Measurements from ENCODE around the gene RBM15B. TPM values are rescaled to one million over a fixed set of nuclear protein-coding genes. Genes with fewer than 3 reads are reported as not detected.

The RBM15B gene
- total RNA-seq, 2 experiments from 2014 or later: 34.2 to 37.4 TPM

DNA sequence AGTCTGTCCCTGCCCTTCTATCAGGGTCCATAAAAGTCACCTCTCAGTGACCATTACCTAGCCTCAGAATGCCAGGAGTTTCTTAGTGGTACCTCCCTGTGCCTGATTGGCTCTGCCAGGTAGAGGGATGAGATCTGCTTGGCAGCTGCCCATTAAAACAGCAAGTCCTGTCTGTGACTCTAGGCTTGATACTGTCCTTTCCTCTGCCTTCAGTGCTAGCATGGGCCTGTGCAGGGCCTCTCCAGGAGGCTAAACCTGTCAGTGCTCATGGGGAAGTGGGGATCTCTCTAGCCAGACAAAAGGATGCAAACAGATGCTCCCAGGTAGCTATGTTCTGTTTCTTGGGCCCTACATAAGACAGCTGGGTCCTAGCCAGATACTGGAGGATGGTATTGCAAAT is 15.9 kb upstream of the RBM15B start:
- H3K4me3 ChIP-seq (ENCODE audit: low read depth, low read length, poor library complexity, severe bottlenecking): no peak overlapping the region
- ChIA-PET POLR2A (no interaction called here), CTCF (ENCODE audit: unreplicated experiment) (no interaction called here)
- no TSS peak for BruUV-seq (replicated peaks)
- H3K4me1 ChIP-seq (ENCODE audit: insufficient read depth, low read length, poor library complexity, severe bottlenecking): no peaks in the 10 kb centered on the region
- no peak overlapping the region for H2AFZ ChIP-seq (ENCODE audit: low read length)
- no peaks in the 10 kb centered on the region for H4K20me1 ChIP-seq (ENCODE audit: insufficient read depth, low read length)
- no peak for TF ChIP-seq EZH2phosphoT487 (IDR thresholded peaks at IDR 0.05; ENCODE audit: borderline replicate concordance, low read depth, low read length)
- TF ChIP-seq, protein P1, sequence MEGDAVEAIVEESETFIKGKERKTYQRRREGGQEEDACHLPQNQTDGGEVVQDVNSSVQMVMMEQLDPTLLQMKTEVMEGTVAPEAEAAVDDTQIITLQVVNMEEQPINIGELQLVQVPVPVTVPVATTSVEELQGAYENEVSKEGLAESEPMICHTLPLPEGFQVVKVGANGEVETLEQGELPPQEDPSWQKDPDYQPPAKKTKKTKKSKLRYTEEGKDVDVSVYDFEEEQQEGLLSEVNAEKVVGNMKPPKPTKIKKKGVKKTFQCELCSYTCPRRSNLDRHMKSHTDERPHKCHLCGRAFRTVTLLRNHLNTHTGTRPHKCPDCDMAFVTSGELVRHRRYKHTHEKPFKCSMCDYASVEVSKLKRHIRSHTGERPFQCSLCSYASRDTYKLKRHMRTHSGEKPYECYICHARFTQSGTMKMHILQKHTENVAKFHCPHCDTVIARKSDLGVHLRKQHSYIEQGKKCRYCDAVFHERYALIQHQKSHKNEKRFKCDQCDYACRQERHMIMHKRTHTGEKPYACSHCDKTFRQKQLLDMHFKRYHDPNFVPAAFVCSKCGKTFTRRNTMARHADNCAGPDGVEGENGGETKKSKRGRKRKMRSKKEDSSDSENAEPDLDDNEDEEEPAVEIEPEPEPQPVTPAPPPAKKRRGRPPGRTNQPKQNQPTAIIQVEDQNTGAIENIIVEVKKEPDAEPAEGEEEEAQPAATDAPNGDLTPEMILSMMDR (conservative IDR thresholded peaks at IDR 0.05; ENCODE audit: low read length): no peak
- no peak overlapping the region for H3K4me2 ChIP-seq (ENCODE audit: low read length)
- H3K36me3 ChIP-seq (ENCODE audit: insufficient read depth, low read length): no peaks in the 10 kb centered on the region
- intact Hi-C loops (cut with micrococcal nuclease; ENCODE audit: unreplicated experiment): loop anchor here (10.0 kb wide), 1 partner anchor 270 kb away; no protein-coding TSS in a partner anchor
- H3K79me2 ChIP-seq (ENCODE audit: insufficient read depth, low read depth, low read length): no peaks in the 10 kb centered on the region
- H3K9me3 ChIP-seq (ENCODE audit: low read length): no peaks in the 10 kb centered on the region
- no peaks in the 10 kb centered on the region for H3K9me2 ChIP-seq (ENCODE audit: insufficient read depth, low read length)
- DNase-seq (ENCODE audit: low spot score): no peak
- no peak overlapping the region for H3K27ac ChIP-seq (ENCODE audit: low read depth, low read length, poor library complexity, severe bottlenecking)

DNA sequence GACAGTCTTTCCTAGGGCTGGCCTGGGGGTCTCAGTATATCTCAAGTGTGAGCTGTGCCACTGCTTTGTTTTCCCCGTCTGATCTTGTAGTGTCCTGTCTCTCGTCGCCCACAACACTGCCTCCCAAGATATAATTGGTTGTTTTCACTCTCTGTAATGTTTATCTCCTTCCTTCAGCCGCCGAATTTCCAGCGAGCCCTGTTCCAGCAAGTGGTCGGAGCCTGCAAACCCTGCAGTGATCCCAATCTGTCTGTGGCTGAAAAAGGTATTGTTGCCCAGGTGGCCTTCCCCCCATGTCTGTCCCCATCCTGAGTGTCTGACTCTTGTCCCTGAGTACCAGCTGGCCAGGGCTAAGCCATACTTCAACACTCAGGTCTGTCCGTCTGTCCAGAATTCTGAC is 15.5 kb upstream of the RBM15B start:
- no TSS peak for BruUV-seq (replicated peaks)
- ChIA-PET POLR2A (no interaction called here), CTCF (ENCODE audit: unreplicated experiment) (no interaction called here)
- Histone ChIP-seq H3K4me1 (ENCODE audit: insufficient read depth, low read length, poor library complexity, severe bottlenecking) (no peaks in the 10 kb centered on the region), H4K20me1 (ENCODE audit: insufficient read depth, low read length) (no peaks in the 10 kb centered on the region), H3K79me2 (ENCODE audit: insufficient read depth, low read depth, low read length) (no peaks in the 10 kb centered on the region), H3K9me2 (ENCODE audit: insufficient read depth, low read length) (no peaks in the 10 kb centered on the region), H3K4me2 (ENCODE audit: low read length) (no peak overlapping the region), H3K9me3 (ENCODE audit: low read length) (no peaks in the 10 kb centered on the region), H3K4me3 (ENCODE audit: low read depth, low read length, poor library complexity, severe bottlenecking) (no peak overlapping the region), H3K27ac (ENCODE audit: low read depth, low read length, poor library complexity, severe bottlenecking) (no peak overlapping the region), H2AFZ (ENCODE audit: low read length) (no peak overlapping the region), H3K36me3 (ENCODE audit: insufficient read depth, low read length) (no peaks in the 10 kb centered on the region)
- no peak for TF ChIP-seq EZH2phosphoT487 (IDR thresholded peaks at IDR 0.05; ENCODE audit: borderline replicate concordance, low read depth, low read length)
- TF ChIP-seq, protein P1 (conservative IDR thresholded peaks at IDR 0.05; ENCODE audit: low read length): no peak
- DNase-seq (ENCODE audit: low spot score): no peak
- intact Hi-C loops (cut with micrococcal nuclease; ENCODE audit: unreplicated experiment): loop anchor here (10.0 kb wide), 1 partner anchor 271 kb away; no protein-coding TSS in a partner anchor

DNA sequence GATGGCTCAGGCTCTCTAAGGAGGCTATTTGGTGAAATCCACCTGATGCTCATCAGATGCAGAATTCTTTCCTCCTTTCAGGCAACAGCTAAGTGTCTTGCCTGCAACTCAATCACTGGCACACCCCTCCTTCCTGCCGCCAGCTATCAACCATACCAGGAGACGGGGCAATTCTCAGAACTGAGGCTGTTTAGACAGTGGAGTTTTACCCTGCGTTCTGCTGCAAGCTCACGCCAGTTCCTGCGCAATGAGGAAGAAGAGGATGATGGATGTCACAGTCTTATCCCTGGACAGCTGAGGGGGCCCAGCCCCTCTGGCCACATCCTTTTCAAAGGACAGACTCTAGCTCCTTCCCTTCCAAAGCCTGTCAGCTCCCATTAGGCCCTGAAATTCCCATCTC is 13.0 kb upstream of the RBM15B start:
- no peak overlapping the region for H3K4me2 ChIP-seq (ENCODE audit: low read length)
- TF ChIP-seq EZH2phosphoT487 (IDR thresholded peaks at IDR 0.05; ENCODE audit: borderline replicate concordance, low read depth, low read length): no peak
- TF ChIP-seq, protein P1 (conservative IDR thresholded peaks at IDR 0.05; ENCODE audit: low read length): no peak
- no peak for DNase-seq (ENCODE audit: low spot score)
- ChIA-PET POLR2A (no interaction called here), CTCF (ENCODE audit: unreplicated experiment) (no interaction called here)
- H2AFZ ChIP-seq (ENCODE audit: low read length): no peak overlapping the region
- intact Hi-C loops (cut with micrococcal nuclease; ENCODE audit: unreplicated experiment): loop anchor here (10.0 kb wide), 1 partner anchor 273 kb away; no protein-coding TSS in a partner anchor
- peaks cover 3% of the 10 kb centered on the region for H3K4me1 ChIP-seq (ENCODE audit: insufficient read depth, low read length, poor library complexity, severe bottlenecking)
- H3K79me2 ChIP-seq (ENCODE audit: insufficient read depth, low read depth, low read length): no peaks in the 10 kb centered on the region
- H3K9me2 ChIP-seq (ENCODE audit: insufficient read depth, low read length): no peaks in the 10 kb centered on the region
- H3K4me3 ChIP-seq (ENCODE audit: low read depth, low read length, poor library complexity, severe bottlenecking): no peak overlapping the region
- no TSS peak for BruUV-seq (replicated peaks)
- no peak overlapping the region for H3K27ac ChIP-seq (ENCODE audit: low read depth, low read length, poor library complexity, severe bottlenecking)
- no peaks in the 10 kb centered on the region for H4K20me1 ChIP-seq (ENCODE audit: insufficient read depth, low read length)
- H3K36me3 ChIP-seq (ENCODE audit: insufficient read depth, low read length): no peaks in the 10 kb centered on the region
- no peaks in the 10 kb centered on the region for H3K9me3 ChIP-seq (ENCODE audit: low read length)
